A673 (cell line): ENCODE measurements around the gene ATP8B4. TPM values are rescaled to one million over a fixed set of nuclear protein-coding genes. Genes with fewer than 3 reads are reported as not detected.

Experiments used
- BruUV-seq: library from RNA; stranded (reverse); fragments of 400-500 nt; replicated peaks from 2 replicates; lab custom pipeline; 2021; lab: Mats Ljungman, UMichigan
- CTCF ChIA-PET: fragments of 300-600 bp; sonication (Branson Sonifier 250); formaldehyde crosslinking; loops from one replicate; lab custom pipeline; 2022; ENCODE audit warnings: antibody characterized with exemption; lab: Charles Lee
- POLR2A ChIA-PET: fragments of 300-600 bp; sonication (Branson Sonifier 250); formaldehyde crosslinking; loops from one replicate; lab custom pipeline; 2022; ENCODE audit warnings: antibody characterized with exemption; ENCODE audit not compliant: low non-redundant PET; lab: Charles Lee
- DNase-seq: peaks from one replicate; pipeline ENCODE4 v3.0.0-alpha.2; 2015; ENCODE audit warnings: low spot score
- H3K27ac ChIP-seq: fragments of 200-600 bp; sonication (generic); 2 replicates; pipeline ENCODE4 v1.5.1; 2016; ENCODE audit warnings: mixed run types, low read depth, mild to moderate bottlenecking, mixed read lengths, antibody characterized with exemption, low read length; ENCODE audit not compliant: poor library complexity, severe bottlenecking
- H3K27me3 ChIP-seq: fragments of 200-600 bp; sonication (generic); replicated peaks from 2 replicates; pipeline ENCODE4 v1.6.1; 2017; ENCODE audit warnings: mixed run types, low read depth, mild to moderate bottlenecking, mixed read lengths, antibody characterized with exemption, low read length; ENCODE audit not compliant: insufficient read depth, poor library complexity
- H3K36me3 ChIP-seq: fragments of 200-600 bp; sonication (generic); 2 replicates; pipeline ENCODE4 v1.6.1; 2016; ENCODE audit warnings: mixed run types, mild to moderate bottlenecking, mixed read lengths, antibody characterized with exemption, low read length; ENCODE audit not compliant: insufficient read depth, poor library complexity, severe bottlenecking
- H3K4me1 ChIP-seq: fragments of 200-600 bp; sonication (generic); 2 replicates; pipeline ENCODE4 v1.6.1; 2017; ENCODE audit warnings: mixed run types, mild to moderate bottlenecking, mixed read lengths, antibody characterized with exemption, low read length; ENCODE audit not compliant: insufficient read depth, poor library complexity, severe bottlenecking
- H3K4me3 ChIP-seq: fragments of 200-600 bp; sonication (generic); 2 replicates; pipeline ENCODE4 v1.5.1; 2016; ENCODE audit warnings: low read depth, mixed run types, mild to moderate bottlenecking, mixed read lengths, low read length; ENCODE audit not compliant: poor library complexity, severe bottlenecking
- H3K9me3 ChIP-seq: fragments of 200-600 bp; sonication (generic); 2 replicates; pipeline ENCODE4 v1.6.1; 2016; ENCODE audit warnings: mixed run types, low read depth, mild to moderate bottlenecking, mixed read lengths, antibody characterized with exemption, low read length; ENCODE audit not compliant: poor library complexity, severe bottlenecking
- CTCF ChIP-seq: fragments of 300-800, 200-600 bp; sonication (generic); conservative IDR thresholded peaks from 2 replicates; pipeline ENCODE4 v1.5.1; 2017; ENCODE audit warnings: low read depth, mild to moderate bottlenecking, antibody characterized with exemption, low read length, moderate library complexity, mixed read lengths
- EZH2 ChIP-seq: fragments of 200-600 bp; sonication (generic); IDR thresholded peaks from 2 replicates; pipeline ENCODE4 v1.6.1; 2017; ENCODE audit warnings: borderline replicate concordance, low read depth, mild to moderate bottlenecking, mixed read lengths, antibody characterized with exemption, low read length; ENCODE audit not compliant: poor library complexity, severe bottlenecking
- intact Hi-C: fragments of 100-400 bp; cut with micrococcal nuclease; formaldehyde crosslinking; loops from one replicate; pipeline ENCODE4 v1.10.0; 2022; ENCODE audit not compliant: unreplicated experiment
- total RNA-seq: library from RNA; stranded (reverse); gene quantifications from 2 replicates; pipeline ENCODE4 v1.2.3, GENCODE V29; 2021

Gene ATP8B4
- total RNA-seq, 1 experiment from 2014 or later: 0.30 TPM

GRCh38 chr15:50151476-50151875 lies 32.4 kb upstream of the ATP8B4 start:
- H3K9me3 ChIP-seq: peaks cover 4% of the 10 kb centered on the region
- intact Hi-C loops: loop anchor here (5.0 kb wide), 1 partner anchor 756 kb away; the partner anchor contains the start of gene AP4E1
- POLR2A ChIA-PET: no interaction called here

GRCh38 chr15:50150851-50151250 lies 31.8 kb upstream of the ATP8B4 start:
- Histone ChIP-seq H3K27me3 (no peaks in the 10 kb centered on the region), H3K9me3 (peaks cover 4% of the 10 kb centered on the region), H3K27ac (no peak overlapping the region), H3K4me3 (no peak overlapping the region), H3K36me3 (no peaks in the 10 kb centered on the region), H3K4me1 (peaks cover 6% of the 10 kb centered on the region)
- no TSS peak for BruUV-seq
- DNase-seq: no peak
- no peak for TF ChIP-seq EZH2
- TF ChIP-seq CTCF: no peak
- intact Hi-C loops: loop anchor here (5.0 kb wide), 1 partner anchor 756 kb away; the partner anchor contains the start of gene AP4E1
- ChIA-PET POLR2A (no interaction called here), CTCF (no interaction called here)

More at GRCh38 chr15:50151476-50151875, 32.4 kb upstream of the ATP8B4 start:
- no TSS peak for BruUV-seq
- Histone ChIP-seq H3K4me3 (no peak overlapping the region), H3K36me3 (no peaks in the 10 kb centered on the region), H3K27me3 (no peaks in the 10 kb centered on the region), H3K4me1 (peaks cover 6% of the 10 kb centered on the region), H3K27ac (no peak overlapping the region)
- CTCF ChIA-PET: no interaction called here
- DNase-seq: no peak
- TF ChIP-seq CTCF (no peak), EZH2 (no peak)

- no peak overlapping the region for H3K4me3 ChIP-seq
- H3K36me3 ChIP-seq: no peaks in the 10 kb centered on the region
- BruUV-seq: no TSS peak
- no peaks in the 10 kb centered on the region for H3K9me3 ChIP-seq
- DNase-seq: no peak
- POLR2A ChIA-PET: no interaction called here
- TF ChIP-seq CTCF (no peak), EZH2 (no peak)
- CTCF ChIA-PET: no interaction called here
- no peak overlapping the region for H3K27ac ChIP-seq
- H3K4me1 ChIP-seq: peaks cover 6% of the 10 kb centered on the region
- no peaks in the 10 kb centered on the region for H3K27me3 ChIP-seq
- intact Hi-C loops: loop anchor here (5.0 kb wide), 1 partner anchor 757 kb away; the partner anchor contains the start of gene AP4E1
Measured at GRCh38 chr15:50150349-50150748, 31.3 kb upstream of the ATP8B4 start.
